OCI-M1 (cell line): ENCODE measurements around the gene RCAN1.
"Not testable (repeated sequence)": the region's sequence is repeated elsewhere in the genome, so short reads cannot be mapped to it uniquely, and the experiment has no call there.

ENCODE experiments used
- DNase-seq: peaks from one replicate; lab custom pipeline; 2025; lab: John Stamatoyannopoulos, UW

The RCAN1 gene

DNA sequence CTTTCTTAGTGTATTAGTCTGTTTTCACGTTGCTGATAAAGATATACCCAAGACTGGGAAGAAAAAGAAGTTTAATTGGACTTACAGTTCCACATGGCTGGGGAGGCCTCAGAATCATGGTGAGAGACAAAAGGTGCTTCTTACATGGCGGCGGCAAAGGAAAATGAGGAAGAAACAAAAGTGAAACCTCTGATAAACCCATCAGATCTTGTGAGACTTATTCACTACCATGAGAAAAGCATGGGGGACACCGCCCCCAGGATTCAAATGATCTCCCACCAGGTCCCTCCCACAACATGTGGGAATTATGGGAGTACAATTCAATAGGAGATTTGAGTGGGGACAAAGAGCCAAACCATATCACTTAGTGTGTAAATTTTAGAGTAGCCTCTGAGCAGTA is 46.1 kb downstream of the RCAN1 start:
- peak; percentile 28 for DNase-seq

DNA sequence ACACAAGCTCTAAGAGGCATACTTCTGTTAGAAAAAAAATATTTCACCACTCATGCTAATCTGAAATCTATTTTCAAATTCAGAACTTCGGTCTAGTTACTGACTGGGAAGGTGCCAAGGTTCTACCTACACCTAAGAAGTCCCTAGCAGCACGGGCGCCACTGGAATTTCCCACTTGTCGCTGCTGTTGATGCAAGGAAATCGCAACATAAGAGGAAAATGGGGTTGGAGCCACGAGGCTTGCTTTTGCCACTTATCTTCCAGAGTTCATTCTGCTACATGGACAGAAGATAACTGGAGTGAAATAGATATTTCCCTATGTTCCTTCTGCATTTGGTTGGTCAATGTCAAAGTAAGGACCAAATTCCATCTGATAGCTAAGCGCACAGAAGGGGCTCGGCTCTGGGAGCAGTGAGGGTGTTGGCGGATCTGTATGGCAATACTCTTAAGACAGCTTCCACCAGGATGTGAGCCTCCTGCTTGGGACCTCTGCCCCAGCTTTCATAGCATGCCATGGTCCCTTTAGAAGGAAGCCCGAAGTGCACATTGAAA is 47.2 kb downstream of the RCAN1 start:
- no peak for DNase-seq

DNA sequence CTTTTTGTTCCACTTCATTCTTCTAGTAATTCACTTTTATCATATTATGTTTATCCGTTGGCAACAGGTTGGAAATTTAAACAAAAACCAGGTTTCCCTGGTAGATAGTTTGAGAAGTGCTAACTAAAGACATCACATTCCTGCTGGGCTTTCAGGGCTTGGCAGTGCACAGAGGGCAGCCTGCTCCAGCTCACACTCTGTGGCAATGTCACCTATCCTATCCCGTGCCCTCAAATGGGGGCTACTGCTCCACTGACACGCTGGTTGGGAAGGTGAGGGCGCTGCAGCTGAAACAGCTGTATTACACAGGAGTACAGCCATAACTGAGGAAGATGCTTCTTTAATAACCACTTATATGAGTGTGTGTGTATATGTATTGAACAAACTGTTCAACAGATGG is 49.7 kb downstream of the RCAN1 start:
- no peak for DNase-seq

DNA sequence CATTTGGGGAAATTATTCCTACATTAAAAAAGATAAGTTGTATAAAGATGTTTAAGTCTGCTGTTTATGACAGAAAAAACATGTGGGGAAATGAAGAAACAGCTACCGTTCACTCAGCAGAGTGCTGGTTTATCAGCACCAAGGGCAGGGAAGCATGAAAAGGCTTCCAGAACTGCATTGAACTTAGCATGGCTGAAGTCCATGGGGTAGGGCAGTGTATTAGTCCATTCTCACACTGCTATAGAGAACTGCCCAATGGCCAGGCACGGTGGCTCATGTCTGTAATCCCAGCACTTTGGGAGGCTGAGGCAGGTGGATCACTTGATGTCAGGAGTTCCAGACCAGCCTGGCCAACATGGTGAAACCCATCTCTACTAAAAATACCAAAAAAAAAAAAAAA is 51.5 kb downstream of the RCAN1 start:
- not testable (repeated sequence) for DNase-seq

DNA sequence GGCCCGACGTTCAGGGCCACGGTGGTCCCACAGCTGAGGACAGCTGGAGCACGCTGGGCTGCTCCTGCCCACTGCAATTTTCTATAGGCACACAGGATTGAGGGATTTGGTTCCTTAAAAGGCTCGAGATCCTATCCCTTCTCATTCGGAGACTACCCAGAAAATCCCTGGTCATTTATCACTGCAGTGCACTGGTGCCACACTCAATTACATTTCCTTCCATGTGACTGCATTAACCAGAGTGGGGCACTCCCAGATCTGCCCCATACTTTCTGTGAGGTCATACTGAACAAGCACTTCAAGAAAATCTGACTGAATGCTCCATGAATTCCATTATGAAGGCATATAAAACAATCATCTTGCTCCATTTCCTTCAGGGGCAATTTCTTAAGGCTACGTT is 53.1 kb downstream of the RCAN1 start:
- no peak for DNase-seq

DNA sequence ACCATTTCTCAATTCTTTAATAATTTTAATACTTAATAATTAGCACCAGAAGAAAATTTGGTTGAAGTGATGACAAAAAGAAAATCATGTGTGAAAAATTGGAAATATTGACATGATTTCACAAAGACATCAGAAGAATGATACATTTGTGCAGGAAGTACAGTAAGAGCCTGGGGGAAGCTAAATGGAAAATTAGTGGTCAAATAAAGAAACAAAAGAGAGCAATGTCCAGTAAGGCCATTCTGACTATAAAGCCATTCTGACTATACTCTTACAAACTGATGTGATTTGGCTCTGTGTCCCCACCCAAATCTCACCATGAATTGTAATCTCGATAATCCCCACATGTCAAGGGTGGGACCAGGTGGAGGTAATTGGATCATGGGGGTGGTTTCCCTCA is 54.3 kb downstream of the RCAN1 start:
- no peak for DNase-seq

DNA sequence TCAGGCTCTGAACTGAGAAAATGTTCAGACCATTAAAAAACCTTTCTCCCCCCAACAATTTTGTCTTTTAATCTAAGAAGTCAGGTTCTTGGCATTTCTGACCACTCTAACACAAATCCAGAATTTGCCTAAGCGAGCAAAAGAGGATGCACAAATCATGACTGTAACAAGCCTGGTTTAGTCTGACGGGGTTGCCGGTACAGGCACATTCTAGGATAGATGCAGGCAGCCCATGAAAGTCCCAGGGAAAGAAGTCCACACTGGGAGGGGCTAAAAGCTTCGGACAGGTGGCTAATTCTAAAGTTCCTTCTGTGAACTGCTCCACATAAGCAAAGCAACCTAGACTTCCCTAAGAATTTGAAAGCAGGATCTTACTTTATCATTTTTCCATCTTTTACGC is 54.9 kb downstream of the RCAN1 start:
- DNase-seq: no peak

DNA sequence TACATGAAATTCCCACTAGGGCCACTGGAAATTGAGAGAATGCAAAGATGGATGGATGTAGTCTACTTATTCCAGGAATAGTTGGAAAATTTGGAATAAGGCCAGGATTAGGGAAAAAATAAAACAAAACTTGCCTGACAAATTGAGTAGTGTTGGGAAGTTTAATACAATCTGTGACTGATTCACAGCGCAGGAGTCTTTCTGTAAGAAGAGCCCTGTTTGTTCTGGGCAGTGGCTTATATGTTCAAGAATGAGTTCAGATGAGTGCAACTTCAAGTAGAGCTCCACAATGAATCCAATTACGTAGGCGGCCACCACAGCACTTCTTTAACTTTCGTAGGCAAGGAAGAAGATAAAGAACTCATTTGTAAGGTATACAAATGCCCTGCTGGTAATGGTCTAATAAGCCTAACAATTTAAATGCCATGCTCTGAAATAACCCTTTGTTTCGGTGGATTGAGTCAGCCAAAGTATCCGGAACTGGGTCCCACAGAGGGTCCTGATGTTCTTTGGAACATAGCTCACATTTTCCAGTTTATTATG is 55.8 kb downstream of the RCAN1 start:
- DNase-seq: no peak

DNA sequence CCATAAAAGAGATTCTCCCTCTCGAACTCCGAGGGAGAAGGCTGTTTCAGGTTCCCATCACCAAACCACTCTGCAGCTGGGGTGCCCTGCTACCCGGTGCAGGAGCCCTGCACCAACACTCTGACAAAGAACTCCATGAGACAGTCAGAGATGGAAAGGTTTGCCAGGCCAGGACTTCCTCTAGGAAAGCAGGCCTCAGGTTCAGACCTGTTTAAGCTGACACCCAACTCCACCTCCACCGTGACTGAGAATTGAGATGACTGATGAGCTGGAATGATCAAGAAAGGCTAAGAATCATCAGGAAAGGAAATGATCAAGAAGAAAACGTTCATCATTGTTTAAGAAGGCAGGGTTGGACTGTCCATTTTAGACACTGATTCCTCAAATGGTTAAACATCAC is 56.7 kb downstream of the RCAN1 start:
- DNase-seq: no peak

DNA sequence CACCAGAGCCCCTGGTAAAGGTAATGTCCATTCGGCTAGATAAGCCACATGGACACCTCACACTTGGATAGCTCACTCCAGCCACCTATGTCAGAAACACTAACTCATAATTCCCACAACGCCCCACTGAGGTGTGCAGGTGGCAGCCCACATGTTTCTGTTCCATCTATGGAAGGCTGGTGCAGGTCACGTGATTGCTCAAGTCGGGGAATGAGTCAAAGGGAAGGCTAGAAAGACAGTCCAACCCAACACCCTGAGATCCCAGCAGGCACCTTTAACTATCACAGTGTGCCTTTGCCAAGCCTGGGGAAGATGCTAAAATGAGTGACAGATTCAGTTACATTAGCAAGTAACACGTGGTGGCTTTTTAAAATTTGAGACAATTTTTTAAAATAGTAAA is 57.7 kb downstream of the RCAN1 start:
- no peak for DNase-seq

DNA sequence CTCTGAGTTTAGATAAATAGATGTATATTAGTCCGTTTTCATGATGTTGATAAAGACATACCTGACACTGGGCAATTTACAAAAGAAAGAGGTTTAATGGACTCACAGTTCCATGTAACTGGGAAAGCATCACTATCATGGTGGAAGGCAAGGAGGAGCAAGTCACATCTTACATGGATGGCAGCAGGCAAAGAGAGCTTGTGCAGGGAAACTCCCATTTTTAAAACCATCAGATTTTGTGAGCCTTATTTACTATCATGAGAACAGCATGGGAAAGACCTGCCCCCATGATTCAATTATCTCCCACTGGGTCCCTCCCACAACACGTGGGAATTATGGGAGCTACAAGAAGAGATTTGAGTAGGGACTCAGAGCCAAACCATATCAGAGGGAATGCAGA is 60.2 kb downstream of the RCAN1 start:
- DNase-seq: not testable (repeated sequence)

DNA sequence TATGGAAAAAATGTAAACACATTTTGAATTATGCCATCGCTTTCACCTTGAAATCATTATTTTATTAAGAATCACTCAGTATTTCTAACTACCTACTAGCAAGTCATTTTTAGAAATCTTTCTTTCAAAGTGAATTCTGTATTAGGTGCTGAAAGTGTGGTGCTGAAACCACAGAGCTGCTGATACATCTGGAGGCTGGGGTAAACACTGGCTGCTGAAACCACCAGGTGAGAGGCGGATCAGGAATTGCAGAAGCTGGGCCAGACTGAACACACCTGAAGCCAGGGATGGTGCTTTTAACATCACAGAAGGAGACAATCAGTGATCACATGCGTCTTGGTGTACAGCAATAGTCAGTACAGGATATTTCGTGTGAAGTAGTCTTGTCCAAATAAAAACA is 60.7 kb downstream of the RCAN1 start:
- no peak for DNase-seq

DNA sequence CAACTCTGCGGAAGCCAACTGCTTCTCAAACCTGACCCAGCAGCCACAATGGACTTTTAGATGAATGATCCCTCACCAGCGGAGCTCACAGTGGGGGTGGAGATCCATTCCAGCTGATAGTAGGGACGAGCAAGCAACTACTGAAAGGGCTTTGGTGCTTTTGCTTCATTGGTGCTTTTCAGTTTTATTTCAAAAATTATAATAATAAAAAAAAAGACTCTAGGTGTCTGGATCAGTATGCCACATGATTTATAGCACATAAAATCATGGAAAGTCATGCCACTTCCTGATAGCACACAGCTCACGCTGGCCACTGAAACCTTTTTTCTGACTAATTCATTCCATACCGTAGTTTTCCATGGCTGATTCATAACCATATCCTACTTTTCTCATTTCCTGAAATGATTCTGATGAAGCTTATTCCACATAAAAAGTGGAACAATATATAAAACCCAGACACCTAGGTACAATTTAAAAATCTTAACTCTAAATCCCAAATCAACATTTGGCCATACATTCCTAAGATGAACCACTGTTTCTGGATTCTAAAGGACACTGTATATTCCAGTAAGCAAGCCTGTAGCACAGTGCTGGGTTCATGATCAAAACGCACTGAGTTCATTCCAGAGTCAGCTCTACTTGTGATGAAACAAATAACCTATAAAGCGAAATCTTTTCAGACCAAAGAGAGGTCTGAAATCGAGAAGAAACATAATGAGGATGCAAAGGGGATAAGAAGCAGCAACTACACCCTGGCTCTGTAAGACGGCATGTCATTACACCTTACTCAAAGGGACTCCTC is 61.6 kb downstream of the RCAN1 start:
- no peak for DNase-seq

DNA sequence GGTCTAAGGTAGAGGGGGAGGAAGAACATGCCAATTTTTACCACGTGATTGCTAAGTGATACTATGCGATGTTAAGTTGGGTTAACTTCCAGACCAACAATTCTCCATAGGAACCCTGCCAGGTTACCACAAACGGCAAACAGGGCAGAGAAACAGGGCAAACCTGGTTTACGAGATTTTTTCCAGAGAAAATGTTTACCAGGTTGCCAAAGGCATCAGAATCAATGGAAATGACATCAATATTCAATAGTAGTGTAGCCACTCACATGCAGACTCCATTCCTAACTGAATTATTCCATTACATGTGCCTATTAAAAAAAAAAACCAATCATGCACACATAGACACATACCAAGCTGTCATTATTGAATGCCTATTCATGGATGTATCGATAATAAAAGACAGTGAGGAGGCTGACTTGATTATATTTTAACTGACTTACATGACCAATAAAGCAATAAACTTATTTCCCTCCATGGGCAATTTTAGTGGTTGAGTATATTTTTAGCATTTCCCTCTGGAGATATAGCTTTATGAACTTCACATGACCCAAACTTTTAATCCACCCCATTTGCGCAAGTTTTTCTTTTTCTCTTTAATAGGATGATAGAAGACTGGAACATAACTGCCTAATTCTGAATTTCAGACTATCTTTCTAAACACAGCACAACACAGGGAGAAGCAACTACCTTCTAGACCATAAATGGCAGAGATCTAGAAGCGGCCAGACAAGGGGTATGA is 62.4 kb downstream of the RCAN1 start:
- no peak for DNase-seq

DNA sequence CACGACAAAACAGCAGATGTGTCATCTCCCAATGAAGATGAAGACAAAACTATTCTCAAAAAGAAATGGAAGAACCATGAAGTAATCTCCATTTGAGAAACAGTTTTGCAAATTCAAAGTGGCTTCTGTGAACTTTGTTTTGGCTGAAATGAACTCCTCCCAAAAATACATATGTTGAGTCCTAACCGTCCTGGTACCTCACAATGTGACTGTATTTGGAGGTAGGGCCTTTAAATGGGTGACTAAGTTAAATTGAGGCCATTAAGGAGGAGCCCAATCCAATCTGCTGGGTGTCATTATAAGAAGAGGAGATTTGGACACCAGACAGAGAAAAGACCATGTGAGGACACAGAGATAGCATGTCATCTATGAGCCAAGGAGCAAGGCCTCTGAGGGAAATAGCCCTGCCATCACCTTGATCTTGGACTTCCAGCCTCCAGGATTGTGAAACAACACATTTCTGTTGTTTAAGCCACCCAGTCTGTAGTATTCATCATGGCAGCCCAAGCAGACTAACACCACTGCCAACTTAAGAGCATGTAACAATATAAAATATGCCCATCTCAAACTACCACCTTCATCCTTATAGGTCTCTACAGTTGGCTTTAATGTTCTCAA is 64.6 kb downstream of the RCAN1 start:
- no peak for DNase-seq

DNA sequence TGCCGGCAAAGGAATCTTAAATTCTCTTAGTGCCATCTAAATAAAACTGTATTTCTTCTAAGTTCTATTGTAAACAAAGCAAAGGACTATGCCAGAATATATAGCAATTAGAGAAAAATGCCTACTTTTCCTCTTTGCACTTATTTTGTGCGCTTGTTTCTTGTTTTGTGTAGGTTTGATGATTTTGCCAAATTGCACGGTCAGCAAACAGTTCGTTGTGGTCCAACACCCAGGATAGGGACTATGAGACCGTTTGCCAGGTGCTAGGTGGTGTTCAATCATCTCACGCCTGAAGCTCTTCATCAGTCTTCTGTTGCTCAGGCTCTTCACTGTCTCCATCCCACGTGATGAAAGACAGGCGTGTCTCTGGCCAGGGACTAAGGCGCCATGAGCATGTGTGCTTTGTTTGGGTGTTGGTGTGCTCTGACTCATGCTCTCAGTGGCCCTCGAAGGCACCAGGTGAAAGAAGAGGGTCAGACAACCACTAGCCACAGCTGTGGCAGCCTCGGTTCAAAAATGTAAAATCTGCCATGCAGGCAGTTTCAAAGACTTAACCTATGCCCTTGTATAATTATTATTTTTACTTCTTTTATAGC is 66.0 kb downstream of the RCAN1 start:
- no peak for DNase-seq

DNA sequence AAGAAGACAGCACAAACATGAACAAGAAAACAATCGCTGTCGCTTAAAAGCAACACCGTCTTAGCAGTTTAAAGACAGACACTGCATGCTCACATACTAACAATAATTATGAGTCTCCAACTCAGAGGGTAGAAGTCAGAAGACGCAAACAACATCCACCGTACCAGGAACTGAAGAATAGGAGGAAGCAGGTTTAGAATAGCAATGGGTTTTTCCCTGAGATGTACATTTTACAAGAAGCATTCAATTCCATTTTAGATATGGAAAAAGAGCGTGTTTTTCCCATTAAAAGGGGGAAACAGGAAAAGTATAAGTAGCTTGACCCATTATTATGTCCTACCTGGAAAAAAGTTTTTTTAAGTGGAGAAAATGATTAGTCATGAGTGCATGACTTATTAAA is 68.4 kb downstream of the RCAN1 start:
- DNase-seq: no peak

DNA sequence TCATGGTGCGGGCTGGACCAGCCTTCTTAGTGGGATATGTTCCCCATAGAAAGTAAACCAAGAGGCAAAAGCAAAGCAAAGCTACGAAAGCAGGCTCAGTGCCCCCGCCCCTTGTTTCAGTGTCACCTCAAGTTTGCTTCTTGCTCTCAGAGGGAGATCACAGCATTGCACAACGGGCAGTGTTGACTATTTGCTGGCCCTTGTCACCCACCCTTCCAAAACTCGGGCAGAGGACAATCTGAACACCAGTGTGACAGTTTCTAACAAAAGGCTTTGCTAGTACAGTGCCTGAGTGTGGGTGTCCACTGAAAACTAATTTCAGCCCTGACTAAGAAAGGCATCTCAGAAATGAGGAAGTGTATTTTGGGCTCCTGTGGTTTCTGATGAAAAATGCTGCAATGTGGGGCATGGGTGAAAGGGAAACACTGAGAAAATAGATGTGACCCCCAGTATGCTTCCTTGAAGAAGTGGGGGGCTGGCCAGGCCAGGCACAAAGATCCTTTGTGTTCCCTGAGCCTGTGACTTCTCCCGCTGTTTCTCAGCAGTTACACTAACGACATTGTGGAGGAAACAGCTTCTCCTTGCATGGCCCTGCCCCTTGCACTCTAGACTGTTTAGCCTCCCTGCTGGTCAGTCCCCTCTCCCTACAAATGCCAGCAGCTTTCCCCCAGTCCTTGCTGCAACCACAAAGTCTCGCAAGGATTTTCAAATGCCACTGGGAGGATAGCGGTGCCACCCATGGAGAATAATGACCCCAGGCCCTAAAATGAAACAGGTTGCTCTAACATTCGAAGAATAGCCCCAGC is 69.6 kb downstream of the RCAN1 start:
- DNase-seq: peak; percentile 96

DNA sequence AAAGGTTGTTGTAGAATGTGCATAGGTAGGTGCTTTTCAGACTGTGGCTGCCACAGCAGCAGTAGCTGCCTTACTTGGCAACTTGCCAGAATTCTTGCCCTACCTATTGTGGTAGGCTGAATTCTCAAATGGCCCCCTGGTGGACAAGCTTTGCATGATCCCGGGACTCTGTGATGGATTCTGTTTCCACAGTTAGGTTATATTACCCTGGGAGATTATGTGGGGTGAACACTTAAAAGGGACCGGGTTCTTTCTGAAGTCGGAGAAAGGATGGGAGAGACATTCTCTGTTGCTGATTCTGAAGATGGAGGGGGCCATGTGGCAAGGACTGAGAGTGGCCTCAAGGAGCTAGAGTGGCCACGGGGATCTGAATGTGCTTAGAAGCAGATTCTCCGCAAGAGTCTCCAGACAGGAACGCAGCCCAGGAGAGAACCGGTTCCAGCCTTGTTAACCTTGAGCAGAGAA is 70.8 kb downstream of the RCAN1 start:
- peak; percentile 94 for DNase-seq

DNA sequence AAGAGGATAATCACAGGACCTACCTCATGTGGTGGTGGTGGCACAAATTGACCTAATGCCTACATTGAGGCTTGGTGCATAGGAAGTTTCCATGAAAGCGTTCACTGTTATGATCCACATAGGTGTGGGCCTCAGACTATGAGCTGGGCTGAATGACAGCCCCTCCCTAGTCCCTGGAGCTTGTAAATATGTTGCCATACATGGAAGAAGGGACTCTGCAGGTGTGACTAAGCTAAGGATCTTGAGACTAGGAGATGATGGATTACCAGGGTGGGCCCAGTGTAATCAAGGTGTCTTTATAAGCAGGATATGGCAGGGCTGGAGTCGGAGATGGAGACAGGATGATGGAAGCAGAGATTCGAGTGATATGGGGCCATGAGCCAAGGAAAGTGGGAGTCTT is 71.9 kb downstream of the RCAN1 start:
- no peak for DNase-seq

DNA sequence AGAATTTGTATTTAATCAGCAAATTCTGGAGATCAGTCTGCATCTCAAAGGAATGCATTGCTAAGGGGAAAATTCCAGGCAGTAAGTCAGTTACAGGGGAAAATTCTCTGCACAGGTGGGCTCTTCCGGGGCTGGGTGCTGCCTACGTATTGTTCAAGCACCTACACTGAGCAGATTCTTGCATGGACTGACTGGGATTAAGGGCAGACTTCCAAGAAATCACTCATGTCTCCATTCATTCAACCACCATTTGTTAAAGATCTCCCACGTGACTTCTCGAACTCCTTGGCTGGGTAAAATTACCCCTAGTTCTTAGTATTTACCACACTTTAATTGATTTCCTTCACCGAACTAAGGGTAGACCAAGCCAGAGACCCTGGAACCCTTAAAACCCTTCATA is 74.7 kb downstream of the RCAN1 start:
- DNase-seq: no peak
